ENCODE results near the gene KRT76.

The KRT76 gene

GRCh38 chr12:52767427-52767826 lies 9.7 kb downstream of the KRT76 start:
- DNase-seq (ENCODE audit: low spot score) = no peak
- CTCF ChIA-PET = no interaction called here
- no peak overlapping the region for H3K27ac ChIP-seq
- no peak for TF ChIP-seq CTCF (conservative IDR thresholded peaks at IDR 0.05; ENCODE audit: low read depth)
- POLR2A ChIA-PET (ENCODE audit: low non-redundant PET) = no interaction called here

GRCh38 chr12:52767020-52767379 lies 10.1 kb downstream of the KRT76 start:
- CTCF ChIA-PET = no interaction called here
- no peak for TF ChIP-seq CTCF (conservative IDR thresholded peaks at IDR 0.05; ENCODE audit: low read depth)
- POLR2A ChIA-PET (ENCODE audit: low non-redundant PET) = no interaction called here
- no peak for DNase-seq (ENCODE audit: low spot score)
- H3K27ac ChIP-seq = no peak overlapping the region

GRCh38 chr12:52766351-52767019 lies 10.7 kb downstream of the KRT76 start:
- TF ChIP-seq CTCF (conservative IDR thresholded peaks at IDR 0.05; ENCODE audit: low read depth) = no peak
- DNase-seq (ENCODE audit: low spot score) = no peak
- no peak overlapping the region for H3K27ac ChIP-seq
- POLR2A ChIA-PET (ENCODE audit: low non-redundant PET) = no interaction called here
- CTCF ChIA-PET = interaction anchor here (0.7 kb wide), 1 partner anchor 22 kb away, joined by 4 read pairs; no protein-coding TSS in a partner anchor

GRCh38 chr12:52765702-52766101 lies 11.4 kb downstream of the KRT76 start:
- no peak overlapping the region for H3K27ac ChIP-seq
- CTCF ChIA-PET = no interaction called here
- POLR2A ChIA-PET (ENCODE audit: low non-redundant PET) = no interaction called here
- TF ChIP-seq CTCF (conservative IDR thresholded peaks at IDR 0.05; ENCODE audit: low read depth) = no peak
- DNase-seq (ENCODE audit: low spot score) = no peak

- TF ChIP-seq CTCF (conservative IDR thresholded peaks at IDR 0.05; ENCODE audit: low read depth) = no peak
- no peak for DNase-seq (ENCODE audit: low spot score)
- ChIA-PET POLR2A (ENCODE audit: low non-redundant PET) (no interaction called here), CTCF (no interaction called here)
- H3K27ac ChIP-seq = no peak overlapping the region
These were observed 13.2 kb downstream of the KRT76 start for GRCh38 chr12:52763991-52764390.

- no peak for DNase-seq (ENCODE audit: low spot score)
- ChIA-PET CTCF (no interaction called here), POLR2A (ENCODE audit: low non-redundant PET) (no interaction called here)
- no peak overlapping the region for H3K27ac ChIP-seq
- no peak for TF ChIP-seq CTCF (conservative IDR thresholded peaks at IDR 0.05; ENCODE audit: low read depth)
These were observed 14.0 kb downstream of the KRT76 start for GRCh38 chr12:52763036-52763659.

Data from RWPE1 (cell line).